ENCODE results near the gene FAM241A.
A peak's percentile ranks its signal among the peaks of the same experiment; 100 is the strongest.
"Not testable (repeated sequence)": the region's sequence is repeated elsewhere in the genome, so short reads cannot be mapped to it uniquely, and the experiment has no call there.

FAM241A gene

DNA sequence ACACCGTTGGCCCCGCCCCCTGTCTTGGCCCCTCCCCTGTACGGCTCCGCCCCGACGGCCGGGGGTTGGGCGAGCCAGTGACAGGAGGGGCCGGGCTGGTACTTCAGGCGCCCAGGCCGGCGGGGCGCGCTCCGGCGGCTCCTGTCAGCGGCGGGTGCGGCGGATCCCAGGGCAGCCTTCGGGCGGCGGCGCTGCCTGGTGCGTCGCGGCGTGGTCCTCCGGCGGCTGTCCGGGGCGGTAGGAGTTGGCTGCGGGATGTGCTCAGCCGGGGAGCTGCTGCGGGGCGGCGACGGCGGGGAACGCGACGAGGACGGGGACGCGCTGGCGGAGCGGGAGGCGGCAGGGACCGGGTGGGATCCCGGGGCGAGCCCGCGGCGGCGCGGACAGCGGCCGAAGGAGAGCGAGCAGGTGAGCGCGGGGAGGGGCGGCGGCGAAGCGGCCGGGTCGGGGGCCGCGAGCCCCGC is at the start of gene FAM241A:
TSS of gene FAM241A (plus strand) at position 129 of the 464 bp plus-strand sequence. CDS start at position 256, 127 bp downstream.
- peak; percentile 77 for DNase-seq (ENCODE audit: low read depth)

DNA sequence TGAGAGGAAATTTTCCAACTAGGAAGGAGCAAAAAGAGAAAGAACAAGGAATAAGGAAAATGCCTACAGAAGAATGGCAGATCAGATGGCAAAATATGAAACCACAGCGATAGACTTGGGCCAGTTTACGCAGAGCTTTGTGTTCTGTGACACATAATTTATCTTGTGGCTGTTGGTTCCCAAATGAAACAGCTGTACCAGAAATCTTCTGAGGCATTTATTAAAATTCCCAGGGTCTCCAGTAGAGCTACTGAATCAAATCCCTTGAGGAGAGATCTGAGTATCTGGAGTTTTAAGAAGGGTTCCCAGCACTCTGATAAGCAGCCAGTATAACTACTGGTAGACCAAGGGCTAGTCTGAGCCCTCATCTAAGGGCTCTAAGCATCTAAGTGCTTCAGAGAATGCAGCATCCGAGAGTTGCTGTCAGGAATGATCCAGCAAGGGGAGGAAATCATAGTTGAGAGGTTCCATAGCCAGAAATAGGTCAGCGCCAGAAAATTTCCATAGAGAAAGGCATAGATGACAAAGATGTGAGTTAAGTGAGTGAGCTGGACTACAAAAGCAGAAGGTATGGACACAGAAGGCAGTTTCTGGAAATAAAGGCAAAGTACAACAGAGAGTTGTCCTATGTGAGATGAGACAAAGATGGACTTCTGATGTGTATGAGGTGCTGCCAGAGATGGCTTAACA is 46.3 kb upstream of the FAM241A start:
- DNase-seq (ENCODE audit: low read depth) = no peak

DNA sequence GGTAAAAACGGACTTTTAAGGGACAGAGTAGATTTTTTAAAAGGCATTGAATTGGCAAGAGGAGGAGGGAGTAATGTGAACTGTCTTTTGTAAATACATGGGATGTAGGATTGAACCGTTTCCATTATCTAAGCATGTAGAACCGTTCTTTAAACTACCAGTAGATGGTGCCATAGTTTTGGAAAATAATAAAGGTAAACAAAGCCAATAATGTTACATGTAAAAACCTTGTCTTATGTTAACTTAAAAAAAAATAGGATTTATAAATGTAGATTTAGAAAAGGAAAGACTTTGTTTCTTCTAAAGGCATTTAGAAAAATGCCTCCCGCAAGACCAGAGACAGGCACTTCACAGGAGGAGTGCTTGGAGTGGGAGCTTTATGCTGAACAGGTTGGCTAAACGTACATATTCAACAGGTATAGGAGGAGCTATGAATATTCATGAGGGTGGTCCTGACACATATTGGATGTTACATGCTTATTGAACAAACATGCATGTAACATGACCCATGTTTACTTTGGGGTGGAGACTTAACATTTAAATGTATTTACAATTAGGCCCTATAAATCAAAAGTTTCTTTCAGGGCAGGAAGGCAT is 45.5 kb upstream of the FAM241A start:
- no peak for DNase-seq (ENCODE audit: low read depth)

DNA sequence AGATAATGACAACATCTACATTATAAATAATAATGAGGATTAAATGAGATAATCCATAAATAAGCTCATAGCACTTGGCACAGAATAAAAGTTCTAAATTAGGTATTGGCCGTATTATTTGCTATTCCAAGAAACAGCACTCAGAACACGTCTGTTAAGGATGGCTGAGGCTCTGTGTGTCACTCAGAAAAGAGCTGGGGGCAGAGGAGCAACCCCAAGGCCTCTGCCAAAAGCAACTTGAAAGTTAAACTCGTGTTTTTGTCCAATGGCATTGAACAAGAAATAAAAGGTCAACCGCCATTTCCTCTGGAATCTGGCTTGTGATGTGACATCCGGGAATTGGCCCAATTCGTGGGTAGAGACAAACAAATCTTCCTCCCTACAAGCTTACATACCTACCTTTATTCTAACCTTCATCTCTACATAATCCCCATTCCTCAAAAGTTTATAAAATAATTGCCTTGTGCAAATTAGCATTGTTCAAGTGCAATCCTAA is 42.3 kb upstream of the FAM241A start:
- DNase-seq (ENCODE audit: low read depth) = no peak

DNA sequence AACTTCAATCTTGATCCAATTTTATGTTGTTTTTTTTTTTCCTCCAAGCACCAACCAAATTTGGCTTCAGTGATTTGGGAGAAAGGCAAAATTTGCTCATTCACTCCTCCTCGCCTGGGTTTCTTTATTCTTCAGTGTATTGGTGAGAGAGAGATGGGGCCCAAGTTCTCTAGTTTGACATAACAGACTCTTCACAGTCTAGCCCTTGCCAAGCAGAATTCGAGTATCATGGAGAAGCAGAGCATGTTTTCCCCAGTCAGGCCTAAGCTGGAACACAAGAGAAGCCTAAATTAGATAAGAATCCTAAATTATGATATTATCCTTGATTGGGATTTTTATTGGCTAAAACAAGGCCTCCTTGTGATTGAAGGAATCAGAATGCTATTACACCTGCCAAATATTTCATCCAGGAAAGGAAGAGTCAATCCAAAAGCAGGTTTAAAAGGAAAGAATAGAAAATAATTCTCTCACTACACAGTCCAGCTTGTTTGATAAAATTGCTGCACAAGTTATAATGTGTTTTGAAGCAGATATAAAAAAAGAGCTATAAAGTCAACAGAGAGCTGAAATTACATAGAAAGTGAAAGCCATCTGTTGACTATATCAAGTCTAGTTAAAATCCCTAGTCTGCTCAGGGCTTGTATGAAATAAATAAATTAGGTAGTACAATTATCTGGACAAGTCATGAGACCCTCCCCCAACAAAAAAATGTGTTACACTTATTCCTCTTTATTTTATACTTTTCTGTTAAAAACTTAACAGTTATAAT is 39.9 kb upstream of the FAM241A start:
- DNase-seq (ENCODE audit: low read depth) = no peak

DNA sequence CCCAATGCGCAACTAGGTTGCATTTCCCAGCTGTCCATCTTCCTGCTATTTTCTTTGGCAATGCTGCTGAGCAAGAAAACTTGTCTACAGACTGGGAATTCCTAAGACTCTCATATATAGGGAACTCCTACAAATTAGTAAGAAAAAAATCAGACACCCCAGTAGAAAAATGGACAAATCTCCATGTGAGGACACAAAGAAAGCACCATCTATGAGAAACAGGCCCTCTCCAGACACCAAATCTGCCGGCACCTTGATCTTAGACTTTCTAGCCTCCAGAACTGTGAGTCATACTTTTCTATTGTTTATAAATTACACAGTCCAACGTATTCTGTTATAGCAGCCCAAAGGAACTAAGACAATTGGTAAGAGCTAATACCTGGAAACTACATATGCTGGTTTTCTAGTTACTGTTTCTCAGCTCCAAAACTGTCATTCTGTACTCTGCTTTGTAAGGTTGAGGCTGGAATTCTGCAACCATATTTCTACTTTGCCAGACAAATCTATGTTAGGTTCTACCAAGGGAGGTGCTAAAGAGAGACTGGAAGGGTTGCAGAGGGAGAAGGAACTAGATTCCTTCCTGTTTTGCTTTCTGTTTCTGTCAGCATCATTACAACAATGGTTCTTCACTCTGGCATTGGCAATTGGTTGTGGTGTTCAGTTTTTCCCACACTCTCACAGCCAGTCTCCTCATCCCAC is 35.7 kb upstream of the FAM241A start:
- no peak for DNase-seq (ENCODE audit: low read depth)

DNA sequence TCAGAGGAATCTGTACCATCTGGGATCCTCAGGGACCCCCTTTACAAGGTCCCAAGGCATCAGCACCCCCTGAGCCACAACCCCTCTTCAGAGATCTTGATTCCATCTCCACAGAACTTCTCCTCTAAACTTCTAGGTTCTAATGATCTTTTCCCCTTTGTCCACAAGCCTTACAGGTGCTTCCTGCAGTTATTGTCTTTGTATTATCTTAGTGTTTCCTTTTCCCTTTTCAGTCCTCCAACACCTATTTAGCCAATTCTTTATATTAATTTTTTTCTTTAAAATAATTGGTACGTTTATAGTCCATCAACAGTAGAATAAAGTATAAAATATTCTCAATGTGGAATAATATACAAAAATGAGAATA is 35.2 kb upstream of the FAM241A start:
- no peak for DNase-seq (ENCODE audit: low read depth)

DNA sequence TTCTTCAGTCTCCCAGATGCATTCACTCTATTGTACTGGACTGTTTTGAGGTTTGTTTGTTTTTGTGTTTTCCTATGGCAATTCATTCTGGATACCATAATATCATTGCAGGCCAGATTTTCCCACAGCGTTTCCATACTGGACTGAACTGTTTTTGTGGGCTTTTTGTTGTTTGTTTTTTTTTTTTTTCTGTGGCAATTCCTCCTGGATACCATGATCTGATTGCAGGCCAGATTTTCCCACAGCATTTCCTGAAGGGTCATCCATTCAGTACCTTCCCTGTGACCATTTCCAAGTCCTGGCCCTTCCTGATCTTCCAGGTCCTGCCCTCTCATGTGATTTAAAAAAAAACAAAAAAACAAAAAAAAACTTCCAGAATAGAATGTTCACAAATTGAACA is 33.9 kb upstream of the FAM241A start:
- no peak for DNase-seq (ENCODE audit: low read depth)

DNA sequence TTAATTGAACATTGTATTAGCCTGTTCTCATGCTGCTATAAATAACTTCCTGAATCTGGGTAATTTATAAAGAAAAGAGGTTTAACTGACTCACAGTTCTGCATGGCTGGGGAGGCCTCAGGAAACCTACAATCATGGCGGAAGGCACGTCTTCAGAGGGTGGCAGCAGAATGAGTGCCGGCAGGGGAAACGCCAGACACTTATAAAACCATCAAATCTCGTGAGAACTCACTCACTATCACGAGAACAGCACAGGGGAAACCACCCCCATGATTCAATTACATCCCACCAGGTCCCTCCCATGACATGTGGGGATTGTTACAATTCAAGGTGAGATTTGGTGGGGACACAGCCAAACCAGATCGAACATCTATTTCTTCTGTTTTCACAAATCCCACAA is 33.2 kb upstream of the FAM241A start:
- not testable (repeated sequence) for DNase-seq (ENCODE audit: low read depth)

DNA sequence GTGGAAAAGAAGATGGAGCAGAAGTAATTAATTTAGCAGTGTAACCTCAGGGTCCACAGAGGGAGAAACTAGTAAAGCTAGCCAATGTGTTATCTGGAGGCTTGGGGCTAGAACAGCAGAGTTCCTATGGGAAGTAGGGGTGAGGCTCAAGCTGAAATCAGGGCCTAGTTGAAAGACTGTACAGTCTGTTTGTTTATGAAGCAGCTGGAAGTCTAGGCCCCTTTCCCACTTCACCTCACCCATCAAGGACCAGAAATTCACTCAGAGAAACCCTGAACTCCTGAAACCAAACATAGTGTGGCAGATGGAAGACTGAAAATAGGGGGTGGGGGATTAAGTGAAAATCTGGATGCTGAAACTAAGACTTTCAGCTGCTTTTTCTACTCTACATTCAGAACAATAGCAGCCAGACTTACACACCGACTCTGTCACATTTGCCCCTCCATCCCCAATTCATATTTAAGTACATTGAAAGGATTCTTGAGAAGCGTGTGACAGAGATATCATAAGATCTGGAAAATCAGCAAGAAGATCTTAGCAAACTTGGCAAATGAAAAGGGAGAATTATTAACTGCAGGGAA is 32.6 kb upstream of the FAM241A start:
- DNase-seq (ENCODE audit: low read depth) = no peak

DNA sequence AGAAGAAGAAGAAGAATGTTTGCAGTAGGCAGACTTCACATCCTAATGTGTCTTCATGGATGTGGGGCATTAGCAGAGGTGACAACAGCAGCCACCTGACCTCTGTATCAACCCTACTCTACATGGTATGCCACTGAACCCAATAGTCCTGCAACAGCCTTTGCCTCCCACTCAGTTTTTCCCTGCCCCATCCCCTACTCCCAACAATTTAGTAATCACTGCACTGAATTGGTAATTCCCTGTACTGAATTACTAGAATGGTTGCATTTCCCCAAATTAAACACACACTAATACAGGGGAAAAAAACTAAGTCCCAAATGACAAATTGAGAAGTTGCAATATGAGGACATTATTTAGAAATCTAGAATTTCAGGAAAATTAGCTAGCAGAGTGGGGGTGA is 31.4 kb upstream of the FAM241A start:
- DNase-seq (ENCODE audit: low read depth) = no peak

DNA sequence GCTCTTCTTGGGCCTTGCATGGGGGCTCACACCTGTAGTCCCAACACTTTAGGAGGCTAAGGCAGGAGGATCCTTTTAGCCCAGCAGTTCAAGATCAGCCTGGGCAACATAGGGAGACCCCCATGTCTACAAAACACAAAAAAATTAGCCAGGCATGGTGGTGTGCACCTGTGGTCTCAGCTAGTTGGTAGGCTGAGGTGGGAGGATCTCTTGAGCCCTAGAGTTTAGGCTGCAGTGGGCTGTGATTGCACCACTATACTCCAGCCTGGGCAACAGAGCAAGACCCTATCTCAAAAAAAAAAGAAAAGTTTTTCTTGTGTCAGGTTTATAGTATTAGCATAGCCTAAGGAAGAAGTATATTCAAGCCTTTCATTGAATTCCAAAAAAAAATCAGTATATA is 30.8 kb upstream of the FAM241A start:
- no peak for DNase-seq (ENCODE audit: low read depth)

DNA sequence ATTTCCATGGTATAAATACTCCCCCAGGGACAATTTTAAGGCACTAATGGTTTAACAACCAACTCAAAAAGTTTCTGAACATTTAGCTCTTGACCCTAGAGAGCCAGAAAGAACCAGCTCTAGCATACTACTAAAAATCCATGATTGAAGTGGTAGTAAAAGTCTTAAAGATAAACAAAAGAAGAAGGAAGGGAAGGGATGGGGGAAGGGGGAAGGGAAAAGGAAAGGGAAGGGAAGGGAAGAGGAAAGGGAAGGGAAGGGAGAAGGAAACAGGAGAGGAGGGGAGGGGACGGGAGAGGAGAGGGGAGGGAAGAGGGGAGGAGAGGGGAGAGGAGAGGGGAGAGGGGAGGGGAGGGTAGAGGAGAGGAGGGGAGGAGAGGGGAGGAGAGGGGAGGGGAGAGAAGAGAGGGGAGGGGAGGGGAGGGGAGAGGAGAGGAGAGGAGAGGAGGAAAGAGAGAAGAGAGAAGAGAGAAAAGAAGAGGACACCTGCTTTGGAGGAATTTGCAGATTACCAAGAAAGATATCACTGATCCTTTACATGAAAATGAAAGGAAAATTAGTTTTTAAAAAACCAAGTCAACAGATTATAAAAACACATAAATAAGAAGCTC is 26.4 kb upstream of the FAM241A start:
- DNase-seq (ENCODE audit: low read depth) = no peak

DNA sequence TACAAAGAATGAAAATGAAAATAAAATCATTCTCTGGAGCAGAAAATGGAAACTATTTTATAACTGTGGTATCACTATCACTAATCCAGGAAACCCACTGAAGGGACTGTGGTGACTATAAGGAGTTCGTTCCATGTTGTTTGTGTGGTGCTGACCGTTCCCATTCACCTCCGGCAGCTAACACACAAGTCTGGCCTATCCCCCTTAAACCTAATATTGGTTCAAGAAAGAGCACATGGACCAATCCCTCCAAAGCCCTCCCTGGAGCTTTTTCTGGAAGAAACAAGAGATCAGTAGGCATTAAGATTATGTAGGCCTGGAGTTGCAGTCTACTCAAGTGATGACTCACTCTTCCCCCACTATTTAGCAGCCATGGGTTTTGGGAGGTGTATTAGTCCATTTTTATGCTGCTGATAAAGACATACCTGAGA is 25.9 kb upstream of the FAM241A start:
- DNase-seq (ENCODE audit: low read depth) = no peak

DNA sequence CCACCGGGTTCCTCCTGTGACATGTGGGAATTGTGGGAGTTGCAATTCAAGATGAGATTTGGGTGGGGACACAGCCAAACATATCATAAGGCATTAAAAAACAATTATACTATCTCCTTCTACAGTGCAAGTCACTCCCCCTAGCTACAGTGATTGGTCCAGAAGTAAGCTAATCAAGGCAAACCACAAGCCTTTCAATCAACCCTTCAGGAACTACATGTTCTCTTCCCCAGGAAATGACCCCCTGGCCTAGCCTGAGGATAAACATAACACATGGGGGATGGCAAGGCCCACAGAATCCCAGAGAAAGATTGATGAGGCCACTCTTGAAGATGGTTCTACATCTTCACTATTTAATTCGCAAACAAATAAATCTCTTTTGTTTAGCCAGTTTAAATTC is 25.2 kb upstream of the FAM241A start:
- no peak for DNase-seq (ENCODE audit: low read depth)

DNA sequence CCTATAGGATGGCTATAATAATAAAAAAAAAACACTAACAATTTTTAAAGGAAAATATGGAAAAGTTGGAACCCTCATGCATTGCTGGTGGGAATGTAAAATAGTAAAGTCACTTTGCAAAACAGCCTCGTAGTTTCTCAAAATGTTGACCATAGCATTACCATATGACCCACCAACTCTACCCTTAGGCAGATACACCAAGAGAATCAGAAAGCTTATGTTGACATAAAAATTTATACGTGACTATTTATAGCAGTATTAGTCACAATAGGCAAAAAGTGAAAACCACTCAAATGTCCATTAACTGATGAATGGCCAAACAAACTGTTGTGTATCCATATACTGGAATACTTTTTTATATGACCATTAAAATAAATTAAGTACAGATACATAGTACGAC is 19.8 kb upstream of the FAM241A start:
- no peak for DNase-seq (ENCODE audit: low read depth)

DNA sequence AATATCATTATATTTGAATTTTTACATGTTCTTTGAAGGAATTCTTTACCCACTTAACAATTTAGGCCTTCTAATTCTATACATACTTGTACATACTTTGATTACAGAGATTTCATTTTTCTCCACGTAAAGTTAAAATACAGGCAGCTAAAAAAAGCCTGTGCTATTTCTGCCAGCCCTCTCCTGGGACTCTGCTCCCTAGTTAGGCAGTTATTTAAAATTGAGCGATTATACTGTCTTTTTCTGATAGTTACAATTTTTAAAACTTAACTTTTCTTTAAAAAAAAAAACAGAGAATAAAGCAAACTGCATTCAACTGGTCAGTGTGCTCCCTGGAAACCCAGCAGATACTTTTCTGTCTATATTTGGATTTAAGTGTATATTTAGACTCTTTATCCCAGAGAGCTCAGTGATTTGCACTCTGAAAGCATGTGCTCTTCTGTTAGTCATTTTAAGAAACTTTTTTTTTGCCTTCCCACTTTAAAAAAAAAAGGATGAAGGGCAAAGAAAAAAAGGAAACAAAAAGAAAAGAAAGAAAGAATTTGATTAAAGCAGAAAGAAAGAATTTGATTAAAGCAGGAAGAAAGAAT is 18.1 kb upstream of the FAM241A start:
- DNase-seq (ENCODE audit: low read depth) = no peak

DNA sequence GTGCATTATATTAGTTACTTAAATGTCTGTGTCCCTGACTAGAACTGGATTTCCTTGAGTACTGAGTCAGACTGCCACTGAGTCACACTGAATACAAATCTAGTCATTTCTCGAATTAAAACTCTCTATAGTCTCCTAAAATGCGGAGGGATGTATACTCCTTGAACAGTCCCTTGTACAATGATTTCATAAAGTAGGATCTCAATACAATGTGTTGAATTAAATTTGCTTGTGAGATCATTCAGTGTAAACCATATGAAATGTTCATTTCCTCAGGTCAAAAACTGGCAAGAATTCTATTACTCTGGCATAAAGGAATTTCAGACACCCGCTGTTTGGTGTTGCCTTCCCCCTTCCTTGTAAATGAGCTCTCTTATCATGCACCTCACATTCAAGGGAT is 17.5 kb upstream of the FAM241A start:
- no peak for DNase-seq (ENCODE audit: low read depth)

DNA sequence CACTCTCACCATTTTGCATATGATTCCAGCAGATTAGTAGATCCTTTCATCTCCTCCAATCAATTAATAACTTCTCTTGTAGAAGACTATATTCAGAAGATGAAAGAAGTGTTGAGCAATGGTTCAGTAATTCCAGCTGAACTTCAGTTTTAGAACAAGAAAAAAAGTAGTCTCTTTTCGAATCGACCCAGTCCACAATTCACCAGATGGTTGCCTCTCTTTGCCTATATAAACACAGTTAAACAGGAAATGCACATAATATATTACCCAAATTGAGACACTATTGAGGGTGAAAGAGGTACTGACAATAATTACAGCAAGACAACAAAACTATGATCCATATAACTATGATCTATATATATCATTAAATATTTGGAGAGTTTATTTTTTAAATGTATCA is 16.8 kb upstream of the FAM241A start:
- DNase-seq (ENCODE audit: low read depth) = no peak

DNA sequence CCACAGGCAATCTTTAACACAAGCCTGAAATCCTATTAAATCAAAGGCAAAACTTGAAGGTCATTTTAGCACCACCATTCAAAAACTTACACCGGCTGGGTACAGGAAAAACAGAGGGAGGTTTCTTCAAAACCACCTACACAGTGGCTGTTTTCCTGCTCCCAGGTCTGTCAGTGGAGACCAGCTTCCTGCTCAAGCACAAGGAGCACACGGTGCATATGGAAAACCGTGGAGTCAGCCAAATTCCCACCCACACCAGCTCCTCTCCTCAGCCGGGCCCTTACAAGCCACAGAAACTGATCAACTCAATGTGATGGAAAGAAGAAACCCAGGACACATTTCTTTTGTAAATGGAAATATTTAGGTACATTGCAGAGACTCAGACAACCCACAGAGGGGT is 14.3 kb upstream of the FAM241A start:
- DNase-seq (ENCODE audit: low read depth) = no peak

DNA sequence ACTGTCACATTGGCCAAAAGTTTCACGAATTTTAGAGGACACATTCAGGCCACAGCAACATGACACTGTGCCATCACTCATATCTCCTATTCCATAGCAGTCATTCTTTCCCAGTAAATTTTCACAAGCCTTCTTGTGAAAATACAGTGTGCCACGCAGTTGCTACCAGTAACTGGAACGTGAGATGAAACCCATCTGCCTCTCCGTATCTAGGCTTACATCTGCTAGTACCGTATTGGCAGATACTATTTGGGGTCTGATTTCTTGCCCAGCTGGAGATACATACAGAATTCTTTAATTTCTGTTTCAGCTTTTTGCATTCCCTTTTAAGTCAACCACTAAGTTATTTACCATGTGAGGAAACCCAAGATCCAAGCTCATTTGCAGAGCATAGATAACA is 8.7 kb upstream of the FAM241A start:
- DNase-seq (ENCODE audit: low read depth) = no peak
